Bronchial epithelial cell (primary cell): ENCODE measurements around the gene CISD2. TPM values are rescaled to one million over a fixed set of nuclear protein-coding genes. Genes with fewer than 3 reads are reported as not detected.
"Not testable (repeated sequence)": the region's sequence is repeated elsewhere in the genome, so short reads cannot be mapped to it uniquely, and the experiment has no call there.

ENCODE experiments used
- DNase-seq: peaks from one replicate; pipeline ENCODE4 v3.0.0-alpha.2; 2010; ENCODE audit warnings: low read depth
- FAIRE-seq: peaks from 2 replicates; lab custom pipeline; 2011; peaks lifted over from hg19 to GRCh38; lab: Jason Lieb, UNC
- H3K27me3 ChIP-seq: 2 replicates; pipeline ENCODE4 v1.5.1; 2011; ENCODE audit warnings: low read length; ENCODE audit not compliant: control insufficient read depth, insufficient read depth
- H3K36me3 ChIP-seq: 2 replicates; pipeline ENCODE4 v1.5.1; 2011; ENCODE audit warnings: low read length; ENCODE audit not compliant: control insufficient read depth, insufficient read depth
- H3K4me3 ChIP-seq: 2 replicates; pipeline ENCODE4 v1.5.1; 2011; ENCODE audit warnings: mild to moderate bottlenecking, low read depth, low read length, control low read depth
- total RNA-seq: library from RNA; depleted of rRNA; stranded (reverse); fragments of >200 nt; gene quantifications from 2 replicates; pipeline ENCODE4 v1.2.1, GENCODE V29; 2014
- TF ChIP-seq, protein P1 (sequence below): IDR thresholded peaks from 2 replicates; pipeline ENCODE4 v1.5.1; 2011; ENCODE audit warnings: mild to moderate bottlenecking, moderate library complexity, low read length, control low read depth, inconsistent platforms; ENCODE audit not compliant: insufficient read depth, severe bottlenecking

The CISD2 gene
- total RNA-seq, 1 donor from 2014 or later: 24.0 TPM

DNA sequence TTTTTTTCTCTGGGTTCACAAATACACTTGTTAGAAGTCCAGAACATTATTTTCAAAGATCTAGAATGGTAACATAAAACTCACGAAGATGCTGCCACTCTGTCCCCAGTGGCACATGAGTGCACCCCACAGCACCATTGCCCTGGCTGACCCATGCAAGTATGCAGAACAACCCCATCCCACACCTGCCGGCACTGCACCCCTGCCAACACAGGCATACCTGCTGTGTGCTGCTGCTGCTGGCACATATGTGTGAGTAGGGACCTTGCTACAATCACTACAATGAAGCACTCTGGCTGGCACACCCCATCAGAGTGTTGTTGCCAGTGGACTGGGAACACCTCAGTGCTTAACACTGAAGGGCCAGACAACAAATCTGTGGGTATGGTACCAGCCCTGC is 66.9 kb downstream of the CISD2 start:
- no peak for DNase-seq
- H3K27me3 ChIP-seq: no peaks in the 10 kb centered on the region
- FAIRE-seq: no peak
- H3K4me3 ChIP-seq: no peak overlapping the region
- TF ChIP-seq, protein P1, sequence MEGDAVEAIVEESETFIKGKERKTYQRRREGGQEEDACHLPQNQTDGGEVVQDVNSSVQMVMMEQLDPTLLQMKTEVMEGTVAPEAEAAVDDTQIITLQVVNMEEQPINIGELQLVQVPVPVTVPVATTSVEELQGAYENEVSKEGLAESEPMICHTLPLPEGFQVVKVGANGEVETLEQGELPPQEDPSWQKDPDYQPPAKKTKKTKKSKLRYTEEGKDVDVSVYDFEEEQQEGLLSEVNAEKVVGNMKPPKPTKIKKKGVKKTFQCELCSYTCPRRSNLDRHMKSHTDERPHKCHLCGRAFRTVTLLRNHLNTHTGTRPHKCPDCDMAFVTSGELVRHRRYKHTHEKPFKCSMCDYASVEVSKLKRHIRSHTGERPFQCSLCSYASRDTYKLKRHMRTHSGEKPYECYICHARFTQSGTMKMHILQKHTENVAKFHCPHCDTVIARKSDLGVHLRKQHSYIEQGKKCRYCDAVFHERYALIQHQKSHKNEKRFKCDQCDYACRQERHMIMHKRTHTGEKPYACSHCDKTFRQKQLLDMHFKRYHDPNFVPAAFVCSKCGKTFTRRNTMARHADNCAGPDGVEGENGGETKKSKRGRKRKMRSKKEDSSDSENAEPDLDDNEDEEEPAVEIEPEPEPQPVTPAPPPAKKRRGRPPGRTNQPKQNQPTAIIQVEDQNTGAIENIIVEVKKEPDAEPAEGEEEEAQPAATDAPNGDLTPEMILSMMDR: no peak
- H3K36me3 ChIP-seq: no peaks in the 10 kb centered on the region

DNA sequence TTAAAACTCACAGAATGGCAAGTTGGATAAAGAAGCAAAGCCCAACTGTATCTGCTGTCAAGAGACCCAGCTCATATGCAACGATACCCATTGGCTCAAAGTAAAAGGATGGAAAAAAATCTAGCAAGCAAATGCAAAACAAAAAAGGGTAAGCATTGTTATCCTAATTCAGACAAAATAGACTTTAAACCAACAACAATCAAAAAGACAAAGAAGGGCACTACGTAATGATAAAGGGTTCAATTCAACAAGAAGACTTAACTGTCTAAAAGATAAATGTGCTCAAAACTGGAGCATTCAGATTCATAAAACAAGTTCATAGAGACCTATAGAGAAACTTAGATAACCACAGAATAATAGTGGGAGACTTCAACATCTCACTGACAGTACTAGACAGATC is 69.3 kb downstream of the CISD2 start:
- not testable (repeated sequence) for DNase-seq, FAIRE-seq, H3K36me3 ChIP-seq, H3K4me3 ChIP-seq, H3K27me3 ChIP-seq

Other genes starting within 250 kb of the CISD2 start
- gene MANBA, start 108.0 kb upstream of the CISD2 start, total RNA-seq: 56.2 and 60.3 TPM in 2 replicates
- gene UBE2D3, start 41.4 kb upstream of the CISD2 start, total RNA-seq: 204 and 244 TPM in 2 replicates
- 0.79 and 1.0 TPM in 2 replicates for gene SLC9B1, start 150.7 kb downstream of the CISD2 start, total RNA-seq
- gene SLC9B2, start 207.8 kb downstream of the CISD2 start, total RNA-seq: 9.6 and 16.3 TPM in 2 replicates
- gene BDH2, start 230.8 kb downstream of the CISD2 start, total RNA-seq: 15.8 and 16.6 TPM in 2 replicates